GM10266 (cell line): ENCODE measurements around the gene NCKAP5.

Experiments
- DNase-seq: peaks from one replicate; pipeline ENCODE4 v3.0.0; 2012; ENCODE audit errors: extremely low spot score
- CTCF ChIP-seq: IDR thresholded peaks from 2 replicates; pipeline ENCODE4 v1.5.1; 2012; ENCODE audit warnings: mild to moderate bottlenecking, low read depth; ENCODE audit not compliant: control insufficient read depth, insufficient read depth; ENCODE audit errors: missing control alignments

NCKAP5 gene

GRCh38 chr2:132923787-132924186 lies 644.5 kb downstream of the NCKAP5 start:
- no peak for DNase-seq
- no peak for TF ChIP-seq CTCF

DNA sequence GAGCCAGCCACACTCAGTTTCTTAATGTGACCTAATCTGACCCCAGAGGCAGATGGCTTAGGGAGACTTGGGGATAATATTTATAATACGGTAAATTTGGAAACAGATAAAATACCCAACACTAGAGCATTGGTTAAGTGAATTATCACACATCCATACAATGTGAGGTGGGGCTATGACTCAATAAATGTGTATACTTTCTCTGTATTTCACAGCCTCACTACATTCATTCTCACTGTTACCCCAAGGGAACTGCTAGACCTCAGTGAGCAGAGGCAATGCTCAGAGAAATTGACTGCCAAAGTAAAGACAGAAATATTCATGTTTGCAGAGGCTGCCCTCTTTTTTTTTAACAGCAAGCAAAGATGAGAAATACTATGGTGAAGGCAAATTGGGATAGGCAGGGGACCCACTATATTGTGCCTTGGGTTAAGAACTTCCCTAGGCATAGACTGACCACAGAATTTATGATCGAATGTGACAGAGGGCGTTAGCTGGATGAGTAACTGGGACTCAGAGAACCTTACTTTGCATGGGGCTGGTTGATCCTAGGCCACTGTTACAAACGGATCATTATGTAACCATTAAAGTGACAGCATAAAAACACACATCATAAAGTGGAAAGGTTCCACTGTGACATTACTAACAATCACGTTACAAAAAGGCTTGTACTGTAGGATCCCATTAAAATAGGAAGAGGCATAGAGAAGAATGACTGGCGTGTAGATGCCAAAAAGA lies 652.3 kb downstream of the NCKAP5 start:
- TF ChIP-seq CTCF: no peak
- no peak for DNase-seq

DNA sequence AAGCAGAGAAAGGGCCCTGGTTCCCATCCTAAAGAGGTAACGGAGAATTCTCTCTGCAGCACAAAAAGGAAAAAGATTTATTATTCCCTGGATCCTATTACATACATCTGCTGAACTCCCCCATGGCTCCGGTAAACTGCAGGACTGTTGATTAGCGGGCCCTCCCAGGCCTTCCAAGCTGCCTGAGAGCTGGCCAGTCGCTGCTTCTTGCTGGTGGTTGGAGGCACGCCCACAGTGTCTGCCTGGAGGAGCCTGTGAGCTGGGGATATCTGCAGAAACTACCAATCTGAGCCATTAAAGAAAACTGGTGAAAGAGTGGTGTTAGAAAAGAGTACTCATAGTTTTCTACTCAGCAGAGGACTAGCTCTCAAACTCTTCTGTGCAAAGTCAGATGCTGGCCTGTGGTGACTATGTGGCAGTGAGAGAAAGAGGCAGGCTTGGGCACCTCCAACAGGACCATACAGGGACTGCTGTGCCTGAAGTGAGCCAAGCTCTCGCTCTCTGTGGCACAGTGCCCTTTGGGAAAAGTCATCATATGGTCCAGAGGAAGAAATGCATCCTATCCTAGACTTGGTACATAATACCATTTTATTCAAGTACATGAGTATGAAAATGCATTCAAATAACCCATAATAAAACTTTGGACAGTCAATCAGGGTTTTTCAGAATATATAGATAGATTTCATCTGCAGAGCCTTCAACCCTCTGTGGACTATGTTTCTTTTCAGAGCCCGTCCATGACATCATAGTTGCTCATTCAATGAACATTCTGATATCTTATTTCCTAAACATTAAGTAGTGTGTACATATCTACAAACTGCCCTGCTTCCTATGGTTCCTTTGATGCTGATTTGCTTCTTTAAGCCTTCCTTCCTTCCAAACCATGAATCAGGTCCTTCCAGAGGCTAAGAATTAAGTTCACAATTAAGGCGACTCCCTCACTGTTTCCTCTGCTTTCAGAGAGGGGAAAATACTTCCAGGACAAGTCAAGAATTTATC lies 656.2 kb downstream of the NCKAP5 start:
- TF ChIP-seq CTCF: no peak
- DNase-seq: no peak

DNA sequence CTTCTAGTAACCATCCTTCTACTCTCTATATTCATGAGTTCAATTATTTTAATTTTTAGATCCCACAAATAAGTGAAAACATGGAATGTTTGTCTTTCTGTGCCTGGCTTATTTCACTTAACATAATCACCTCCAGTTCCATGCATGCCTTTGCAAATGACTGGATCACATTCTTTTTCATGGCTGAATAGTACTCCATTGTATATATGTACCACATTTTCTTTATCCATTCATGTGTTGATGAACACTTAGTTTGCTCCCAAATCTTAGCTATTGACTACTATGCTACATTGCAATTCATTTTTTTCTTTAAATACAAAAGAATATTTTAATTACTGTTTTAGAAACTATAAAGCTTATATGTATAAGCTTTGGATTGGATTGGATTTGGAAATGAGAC lies 657.8 kb downstream of the NCKAP5 start:
- DNase-seq: no peak
- no peak for TF ChIP-seq CTCF

DNA sequence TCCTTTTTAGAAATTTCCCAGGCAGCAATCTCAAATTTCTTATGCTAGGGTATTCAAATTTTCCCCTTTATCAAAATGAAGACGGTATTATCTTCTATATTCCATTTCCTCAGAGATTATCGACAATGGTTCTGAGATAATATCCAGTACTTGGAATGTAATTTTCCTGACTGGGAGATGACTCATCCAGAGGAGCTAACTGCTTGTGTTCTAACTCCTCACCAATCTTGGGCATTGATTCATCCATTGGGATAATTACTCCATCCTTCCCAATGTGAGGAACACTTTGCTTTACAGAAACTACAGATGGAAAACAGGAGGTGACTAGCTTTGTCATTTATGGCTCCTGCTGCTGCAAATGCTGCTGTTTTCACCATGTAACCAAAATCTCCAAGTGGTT lies 658.8 kb downstream of the NCKAP5 start:
- no peak for DNase-seq
- TF ChIP-seq CTCF: no peak

DNA sequence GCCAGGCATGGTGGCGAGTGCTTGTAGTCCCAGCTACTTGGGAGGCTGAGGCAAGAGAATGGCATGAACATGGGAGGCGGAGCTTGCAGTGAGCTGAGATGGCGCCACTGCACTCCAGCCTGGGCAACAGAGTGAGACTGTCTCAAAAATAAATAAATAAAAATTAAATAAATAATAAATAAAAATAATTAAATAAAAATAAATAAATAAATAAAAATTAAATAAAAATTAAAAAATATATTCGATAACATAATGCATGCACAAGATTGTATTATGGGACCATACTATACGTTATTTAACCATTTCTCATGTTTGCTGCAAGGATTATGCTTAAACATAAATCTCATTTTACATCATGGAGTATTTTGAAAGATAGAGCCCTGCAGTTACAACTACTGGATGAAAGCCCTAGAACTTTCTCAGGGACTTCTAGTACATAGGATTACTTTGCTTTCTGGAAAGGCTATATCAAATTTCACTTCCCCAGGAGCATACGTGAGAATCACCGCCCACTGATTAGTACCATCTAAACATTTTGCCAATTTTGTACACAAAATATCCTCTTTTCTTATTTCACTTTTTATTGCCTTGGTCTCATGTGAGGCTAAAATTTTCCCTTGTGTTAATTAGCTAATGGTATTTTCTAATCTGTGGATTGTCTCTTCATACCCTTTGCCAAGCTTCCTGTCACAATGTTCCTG lies 664.0 kb downstream of the NCKAP5 start:
- no peak for DNase-seq
- no peak for TF ChIP-seq CTCF

GRCh38 chr2:132902626-132903025 lies 665.6 kb downstream of the NCKAP5 start:
- DNase-seq: no peak
- TF ChIP-seq CTCF: no peak
